Measurements from ENCODE around the gene HS3ST4.

- no peak for TF ChIP-seq POLR2AphosphoS5 (IDR thresholded peaks at IDR 0.05; ENCODE audit: low read length)
- TF ChIP-seq HDAC6 (IDR thresholded peaks at IDR 0.05; ENCODE audit: unreplicated experiment): no peak
- no peak for TF ChIP-seq ZBTB40 (IDR thresholded peaks at IDR 0.05; ENCODE audit: borderline replicate concordance)
- no peak for TF ChIP-seq SIX5 (IDR thresholded peaks at IDR 0.05; ENCODE audit: low read depth, low read length, severe bottlenecking)
- TF ChIP-seq ZBTB33 (IDR thresholded peaks at IDR 0.05): no peak
- no peak for TF ChIP-seq SMC3 (IDR thresholded peaks at IDR 0.05; ENCODE audit: borderline replicate concordance, low read length)
- no peak for TF ChIP-seq REST (IDR thresholded peaks at IDR 0.05; ENCODE audit: low read depth, low read length)
- no peak for TF ChIP-seq MYC (IDR thresholded peaks at IDR 0.05; ENCODE audit: insufficient read depth, insufficient read length, insufficient replicate concordance, low read length, severe bottlenecking)
Observed at GRCh38 chr16:26155221-26155620, 463.5 kb downstream of the HS3ST4 start.

Data from GM12878 (cell line).